GM12878 (cell line): ENCODE data around the gene ASIC2. TPM values are rescaled to one million over a fixed set of nuclear protein-coding genes. Genes with fewer than 3 reads are reported as not detected.

Source experiments
- ATF2 ChIP-seq: IDR thresholded peaks from 2 replicates; pipeline ENCODE4 v1.6.1; 2012; ENCODE audit warnings: low read length, inconsistent platforms
- BCL11A ChIP-seq: IDR thresholded peaks from 2 replicates; pipeline ENCODE4 v1.6.1; 2011; ENCODE audit warnings: low read depth, low read length
- CTCF ChIP-seq, 3 experiments: IDR thresholded peaks in 2 of 3; conservative IDR thresholded peaks in 1 of 3; 2 replicates each; pipeline ENCODE4 v1.5.1; 2011; ENCODE audit warnings: low read depth in 3 of 3, low read length in 3 of 3, mild to moderate bottlenecking in 3 of 3, control low read depth in 2 of 3, moderate library complexity in 2 of 3, inconsistent platforms in 1 of 3, mixed read lengths in 1 of 3; ENCODE audit not compliant: control insufficient read depth in 2 of 3, insufficient read depth in 1 of 3; ENCODE audit errors: extremely low read depth in 1 of 3
- JUNB ChIP-seq: IDR thresholded peaks from 2 replicates; pipeline ENCODE4 v1.6.1; 2016; ENCODE audit warnings: antibody characterized with exemption, mild to moderate bottlenecking
- NKRF ChIP-seq: fragments of 450-650 bp; conservative IDR thresholded peaks from 2 replicates; pipeline ENCODE4 v1.6.1; 2017; ENCODE audit warnings: mild to moderate bottlenecking, moderate library complexity
- POLR2A ChIP-seq: IDR thresholded peaks from 2 replicates; pipeline ENCODE4 v1.6.1; 2011; ENCODE audit warnings: low read depth, mild to moderate bottlenecking, low read length
- RELB ChIP-seq: fragments of 450-650 bp; IDR thresholded peaks from 2 replicates; pipeline ENCODE4 v1.6.1; 2017; ENCODE audit warnings: low read depth, mild to moderate bottlenecking, moderate library complexity
- ZBTB40 ChIP-seq: fragments of 450-650 bp; IDR thresholded peaks from 2 replicates; pipeline ENCODE4 v1.6.1; 2016; ENCODE audit warnings: mild to moderate bottlenecking, moderate library complexity, borderline replicate concordance
- polyA plus RNA-seq, 11 experiments: library from polyadenylated mRNA; depleted of rRNA in 4 of 11; unstranded in 6 of 11; stranded (reverse) in 5 of 11; fragments of >200 nt; fragmentation: Nextera tagmentation in 4 of 11; fragmentation: Illumina TruSeq in 1 of 11; extraction: Ambion mirVana in 4 of 11; extraction: Trizol in 1 of 11; gene quantifications; 1 replicate in 1 of 11; 2 replicates in 10 of 11; pipeline versions ENCODE4 v1.2.1 to v1.2.3, GENCODE V29; 2011 to 2016; ENCODE audit warnings: inconsistent platforms in 2 of 11, missing spikeins in 2 of 11, low read depth in 1 of 11
- total RNA-seq, 4 experiments: library from RNA; depleted of rRNA in 3 of 4; stranded (reverse); fragments of >200 nt in 3 of 4; fragmentation: Illumina TruSeq in 1 of 4; extraction: Trizol in 1 of 4; gene quantifications; 2 replicates each; pipeline versions ENCODE4 v1.2.1 to v1.2.3, GENCODE V29; 2013 to 2021

The ASIC2 gene
- total and polyA plus RNA-seq, 10 of the 15 experiments (the other 5 are each of a cell fraction or from before 2014, with no cell fraction given), result not detected

- TF ChIP-seq ZBTB40, result no peak
- no peak for TF ChIP-seq CTCF (IDR thresholded peaks at IDR 0.05 in 2 of 3, conservative IDR thresholded peaks at IDR 0.05 in 1 of 3; ENCODE audit: control insufficient read depth in 2 of 3, extremely low read depth in 1 of 3, insufficient read depth in 1 of 3, low read depth in 3 of 3, low read length in 3 of 3)
- no peak for TF ChIP-seq JUNB
- TF ChIP-seq NKRF, result no peak
- TF ChIP-seq RELB, result no peak
- TF ChIP-seq POLR2A, result no peak
- no peak for TF ChIP-seq ATF2
- TF ChIP-seq BCL11A, result no peak
Observed at GRCh38 chr17:33167736-33168135, 125.4 kb downstream of the ASIC2 start (continued).
